KMS-11 (cell line): ENCODE measurements around the gene HNF1A.

ENCODE experiments used
- H2AFZ ChIP-seq: fragments of 200-600 bp; sonication (generic); 2 replicates; pipeline ENCODE4 v1.6.1; 2016; ENCODE audit warnings: antibody characterized with exemption, mixed run types, low read depth
- H3K27ac ChIP-seq: fragments of 200-600 bp; sonication (generic); 2 replicates; pipeline ENCODE4 v1.6.1; 2016; ENCODE audit warnings: mild to moderate bottlenecking, mixed run types
- H3K27me3 ChIP-seq: fragments of 200-600 bp; sonication (generic); 2 replicates; pipeline ENCODE4 v1.6.1; 2017; ENCODE audit warnings: mild to moderate bottlenecking, low read depth, mixed run types, moderate library complexity; ENCODE audit not compliant: insufficient read depth
- H3K36me3 ChIP-seq: fragments of 200-600 bp; sonication (generic); 2 replicates; pipeline ENCODE4 v1.6.1; 2017; ENCODE audit warnings: mild to moderate bottlenecking, mixed run types; ENCODE audit not compliant: insufficient read depth
- H3K4me1 ChIP-seq: fragments of 200-600 bp; sonication (generic); 2 replicates; pipeline ENCODE4 v1.6.1; 2016; ENCODE audit warnings: mild to moderate bottlenecking, low read depth, mixed run types; ENCODE audit not compliant: poor library complexity, severe bottlenecking
- H3K4me2 ChIP-seq: fragments of 200-600 bp; sonication (generic); 2 replicates; pipeline ENCODE4 v1.7.0; 2016; ENCODE audit warnings: mild to moderate bottlenecking, mixed run types
- H3K4me3 ChIP-seq: fragments of 200-600 bp; sonication (generic); IDR thresholded peaks from 2 replicates; pipeline ENCODE4 v1.6.1; 2017; ENCODE audit warnings: low read depth, low read length, mixed read lengths; ENCODE audit not compliant: insufficient read depth
- H3K79me2 ChIP-seq: fragments of 200-600 bp; sonication (generic); 2 replicates; pipeline ENCODE4 v1.6.1; 2016; ENCODE audit warnings: low read depth, mixed run types; ENCODE audit not compliant: insufficient read depth
- H3K9ac ChIP-seq: fragments of 200-600 bp; sonication (generic); 2 replicates; pipeline ENCODE4 v1.6.1; 2016; ENCODE audit warnings: mild to moderate bottlenecking, mixed run types
- H4K20me1 ChIP-seq: fragments of 200-600 bp; sonication (generic); 2 replicates; pipeline ENCODE4 v1.6.1; 2016; ENCODE audit warnings: mild to moderate bottlenecking, mixed run types; ENCODE audit not compliant: insufficient read depth
- CTCF ChIP-seq: fragments of 200-600 bp; sonication (generic); conservative IDR thresholded peaks from 2 replicates; pipeline ENCODE4 v1.6.1; 2017; ENCODE audit warnings: low read depth, mild to moderate bottlenecking, antibody characterized with exemption, low read length, moderate library complexity, mixed read lengths

HNF1A gene

GRCh38 chr12:120961604-120962531 is 16.5 kb upstream of the HNF1A start:
- no peaks in the 10 kb centered on the region for H3K36me3 ChIP-seq
- no peak overlapping the region for H3K27ac ChIP-seq
- no peaks in the 10 kb centered on the region for H3K4me1 ChIP-seq
- H4K20me1 ChIP-seq: no peaks in the 10 kb centered on the region
- no peak overlapping the region for H3K4me3 ChIP-seq
- TF ChIP-seq CTCF: no peak
- H2AFZ ChIP-seq: no peak overlapping the region
- no peaks in the 10 kb centered on the region for H3K79me2 ChIP-seq
- H3K27me3 ChIP-seq: no peaks in the 10 kb centered on the region
- no peak overlapping the region for H3K4me2 ChIP-seq
- H3K9ac ChIP-seq: no peak overlapping the region

- no peak overlapping the region for H3K9ac ChIP-seq
- no peak overlapping the region for H3K4me3 ChIP-seq
- no peaks in the 10 kb centered on the region for H3K27me3 ChIP-seq
- H3K4me1 ChIP-seq: no peaks in the 10 kb centered on the region
- no peaks in the 10 kb centered on the region for H3K79me2 ChIP-seq
- H3K4me2 ChIP-seq: no peak overlapping the region
- H3K36me3 ChIP-seq: no peaks in the 10 kb centered on the region
- no peak overlapping the region for H2AFZ ChIP-seq
- no peak overlapping the region for H3K27ac ChIP-seq
- no peak for TF ChIP-seq CTCF
- no peaks in the 10 kb centered on the region for H4K20me1 ChIP-seq
Observed at GRCh38 chr12:120962532-120963020, 15.8 kb upstream of the HNF1A start.

- Histone ChIP-seq H3K4me2 (no peak overlapping the region), H3K4me1 (no peaks in the 10 kb centered on the region), H3K27ac (no peak overlapping the region), H3K4me3 (no peak overlapping the region), H3K36me3 (no peaks in the 10 kb centered on the region), H2AFZ (no peak overlapping the region), H3K27me3 (no peaks in the 10 kb centered on the region), H3K79me2 (no peaks in the 10 kb centered on the region), H3K9ac (no peak overlapping the region), H4K20me1 (no peaks in the 10 kb centered on the region)
- TF ChIP-seq CTCF: no peak
Observed at GRCh38 chr12:120964298-120964697, 14.0 kb upstream of the HNF1A start.

- H3K4me2 ChIP-seq: no peak overlapping the region
- no peak overlapping the region for H3K27ac ChIP-seq
- H3K9ac ChIP-seq: no peak overlapping the region
- no peaks in the 10 kb centered on the region for H3K27me3 ChIP-seq
- H3K4me1 ChIP-seq: no peaks in the 10 kb centered on the region
- no peaks in the 10 kb centered on the region for H3K79me2 ChIP-seq
- TF ChIP-seq CTCF: no peak
- H3K4me3 ChIP-seq: no peak overlapping the region
- H3K36me3 ChIP-seq: no peaks in the 10 kb centered on the region
- no peak overlapping the region for H2AFZ ChIP-seq
- no peaks in the 10 kb centered on the region for H4K20me1 ChIP-seq
Observed at GRCh38 chr12:120965534-120966091, 12.7 kb upstream of the HNF1A start.
